Gastrocnemius medialis (tissue), 4 donors: ENCODE measurements around the gene PCDHA5. TPM values are rescaled to one million over a fixed set of nuclear protein-coding genes. Genes with fewer than 3 reads are reported as not detected.
"Not testable (repeated sequence)": the region's sequence is repeated elsewhere in the genome, so short reads cannot be mapped to it uniquely, and the experiment has no call there.

ENCODE experiments used
- ATAC-seq, 2 donors: fragments of 150-250 bp; one replicate each; pipeline ENCODE4 v1.9.1; 2016
- DNase-seq, 2 donors: peaks; one replicate each; pipeline ENCODE4 v3.0.0-alpha.2; 2019
- H3K27ac ChIP-seq, 4 donors: fragments of 200-600 bp; sonication (generic); 1 replicate in 1 of 4; 2 replicates in 3 of 4; pipeline ENCODE4 v1.5.1; 2016 to 2018; ENCODE audit warnings: mild to moderate bottlenecking in 2 of 4, moderate library complexity in 1 of 4
- H3K27me3 ChIP-seq, 3 donors: fragments of 200-600 bp; sonication (generic) in 2 of 3; 1 replicate in 1 of 3; 2 replicates in 2 of 3; pipeline versions ENCODE4 v1.5.1 to v1.6.0; 2016 to 2019; ENCODE audit warnings: mild to moderate bottlenecking in 1 of 3, moderate library complexity in 1 of 3
- H3K36me3 ChIP-seq, 2 donors: fragments of 200-600 bp; sonication (generic) in 1 of 2; one replicate each; pipeline ENCODE4 v1.5.1; 2017 to 2018
- H3K4me1 ChIP-seq, 2 donors: fragments of 200-600 bp; sonication (generic) in 1 of 2; one replicate each; pipeline ENCODE4 v1.5.1; 2016 to 2017; ENCODE audit warnings: mild to moderate bottlenecking in 2 of 2
- H3K4me3 ChIP-seq, 4 donors: fragments of 200-600 bp; sonication (generic) in 3 of 4; 1 replicate in 1 of 4; 2 replicates in 3 of 4; pipeline ENCODE4 v1.5.1; 2016 to 2019; ENCODE audit warnings: mild to moderate bottlenecking in 2 of 4
- H3K9me3 ChIP-seq, 3 donors: fragments of 200-600 bp; sonication (generic) in 2 of 3; 1 replicate in 1 of 3; 2 replicates in 2 of 3; pipeline ENCODE4 v1.5.1; 2016 to 2019
- POLR2A ChIP-seq, 2 donors: fragments of 450-650 bp; IDR thresholded peaks; one replicate each; pipeline ENCODE4 v1.6.1; 2017; ENCODE audit warnings: antibody characterized with exemption in 2 of 2, mild to moderate bottlenecking in 2 of 2, moderate library complexity in 2 of 2
- in situ Hi-C, 4 donors: fragments of 200-750 bp; cut with MboI; loops; one replicate each; pipeline versions ENCODE4 v1.15.0 to v1.8.0; 2017; ENCODE audit warnings: low sequenced_read_pairs in 4 of 4
- intact Hi-C: fragments of 100-400 bp; cut with DNase I; formaldehyde crosslinking; loops from one replicate; pipeline ENCODE4 v1.15.1; 2023; ENCODE audit warnings: low total_unique reads
- total RNA-seq, 4 donors: library from RNA; depleted of rRNA; stranded (reverse); fragments of >200 nt; gene quantifications; one replicate each; pipeline versions ENCODE4 v1.1.0 to v1.2.3, GENCODE V29; 2016
- TF ChIP-seq, protein P1 (sequence below), 5 experiments: fragments of 450-650 bp in 3 of 5; fragments of 200-600 bp in 2 of 5; sonication (generic) in 2 of 5; IDR thresholded peaks in 4 of 5; conservative IDR thresholded peaks in 1 of 5; 1 replicate in 4 of 5; 2 replicates in 1 of 5; pipeline ENCODE4 v1.5.1; 2016 to 2019; ENCODE audit warnings: antibody characterized with exemption in 5 of 5, mild to moderate bottlenecking in 3 of 5, moderate library complexity in 3 of 5

The PCDHA5 gene
- total RNA-seq, 4 donors from 2014 or later: not detected

DNA sequence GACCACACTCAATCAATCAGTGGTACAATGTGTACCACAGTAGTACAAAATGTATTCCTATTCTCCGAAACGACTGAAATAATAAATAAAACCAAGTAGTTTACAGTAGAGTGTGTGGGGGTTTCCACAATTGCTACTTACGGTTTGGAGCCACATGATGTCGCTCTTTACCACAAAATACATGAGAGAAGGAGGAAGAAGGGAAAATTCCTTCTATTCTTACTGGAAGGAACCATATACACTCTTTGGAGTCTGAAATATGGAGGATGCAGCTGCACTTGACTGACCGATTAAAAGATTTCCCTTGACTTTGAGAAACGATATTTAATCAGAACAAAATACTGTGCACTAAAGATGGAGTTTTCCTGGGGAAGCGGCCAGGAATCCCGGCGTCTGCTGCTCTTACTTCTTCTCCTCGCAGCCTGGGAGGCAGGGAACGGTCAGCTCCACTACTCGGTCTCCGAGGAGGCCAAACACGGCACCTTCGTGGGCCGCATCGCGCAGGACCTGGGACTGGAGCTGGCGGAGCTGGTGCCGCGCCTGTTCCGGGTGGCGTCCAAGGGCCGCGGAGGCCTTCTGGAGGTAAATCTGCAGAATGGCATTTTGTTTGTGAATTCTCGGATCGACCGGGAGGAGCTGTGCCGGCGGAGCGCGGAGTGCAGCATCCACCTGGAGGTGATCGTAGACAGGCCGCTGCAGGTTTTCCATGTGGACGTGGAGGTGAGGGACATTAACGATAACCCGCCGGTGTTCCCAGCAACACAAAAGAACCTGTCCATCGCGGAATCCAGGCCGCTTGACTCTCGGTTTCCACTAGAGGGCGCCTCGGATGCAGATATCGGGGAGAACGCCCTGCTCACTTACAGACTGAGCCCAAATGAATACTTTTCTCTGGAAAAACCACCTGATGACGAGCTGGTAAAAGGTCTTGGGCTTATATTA, 14.3 kb upstream of the PCDHA5 start, which contains the start of gene PCDHA4:
PCDHA4 (plus strand) TSS at position 235 of the 942 bp plus-strand sequence.
- H3K9me3 ChIP-seq: no peaks in the 10 kb centered on the region
- peak within 1 kb of the TSS in 2 of 4 donors; percentile 37 to 43 for H3K4me3 ChIP-seq
- in situ Hi-C loops: no loop called here
- intact Hi-C loops: no loop called here
- ATAC-seq: no peak
- TF ChIP-seq POLR2A (IDR thresholded peaks at IDR 0.05): no peak
- TF ChIP-seq, protein P1, sequence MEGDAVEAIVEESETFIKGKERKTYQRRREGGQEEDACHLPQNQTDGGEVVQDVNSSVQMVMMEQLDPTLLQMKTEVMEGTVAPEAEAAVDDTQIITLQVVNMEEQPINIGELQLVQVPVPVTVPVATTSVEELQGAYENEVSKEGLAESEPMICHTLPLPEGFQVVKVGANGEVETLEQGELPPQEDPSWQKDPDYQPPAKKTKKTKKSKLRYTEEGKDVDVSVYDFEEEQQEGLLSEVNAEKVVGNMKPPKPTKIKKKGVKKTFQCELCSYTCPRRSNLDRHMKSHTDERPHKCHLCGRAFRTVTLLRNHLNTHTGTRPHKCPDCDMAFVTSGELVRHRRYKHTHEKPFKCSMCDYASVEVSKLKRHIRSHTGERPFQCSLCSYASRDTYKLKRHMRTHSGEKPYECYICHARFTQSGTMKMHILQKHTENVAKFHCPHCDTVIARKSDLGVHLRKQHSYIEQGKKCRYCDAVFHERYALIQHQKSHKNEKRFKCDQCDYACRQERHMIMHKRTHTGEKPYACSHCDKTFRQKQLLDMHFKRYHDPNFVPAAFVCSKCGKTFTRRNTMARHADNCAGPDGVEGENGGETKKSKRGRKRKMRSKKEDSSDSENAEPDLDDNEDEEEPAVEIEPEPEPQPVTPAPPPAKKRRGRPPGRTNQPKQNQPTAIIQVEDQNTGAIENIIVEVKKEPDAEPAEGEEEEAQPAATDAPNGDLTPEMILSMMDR (IDR thresholded peaks at IDR 0.05 in 4 of 5, conservative IDR thresholded peaks at IDR 0.05 in 1 of 5): peak in 2 of 5 experiments; percentile 6 to 38
- DNase-seq: no peak
- H3K27me3 ChIP-seq: peaks cover 0 to 6% (median 5%) of the 10 kb centered on the region in 3 donors
- H3K36me3 ChIP-seq: no peaks in the 10 kb centered on the region
- H3K4me1 ChIP-seq: no peaks in the 10 kb centered on the region
- H3K27ac ChIP-seq: no peak within 1 kb of the TSS

DNA sequence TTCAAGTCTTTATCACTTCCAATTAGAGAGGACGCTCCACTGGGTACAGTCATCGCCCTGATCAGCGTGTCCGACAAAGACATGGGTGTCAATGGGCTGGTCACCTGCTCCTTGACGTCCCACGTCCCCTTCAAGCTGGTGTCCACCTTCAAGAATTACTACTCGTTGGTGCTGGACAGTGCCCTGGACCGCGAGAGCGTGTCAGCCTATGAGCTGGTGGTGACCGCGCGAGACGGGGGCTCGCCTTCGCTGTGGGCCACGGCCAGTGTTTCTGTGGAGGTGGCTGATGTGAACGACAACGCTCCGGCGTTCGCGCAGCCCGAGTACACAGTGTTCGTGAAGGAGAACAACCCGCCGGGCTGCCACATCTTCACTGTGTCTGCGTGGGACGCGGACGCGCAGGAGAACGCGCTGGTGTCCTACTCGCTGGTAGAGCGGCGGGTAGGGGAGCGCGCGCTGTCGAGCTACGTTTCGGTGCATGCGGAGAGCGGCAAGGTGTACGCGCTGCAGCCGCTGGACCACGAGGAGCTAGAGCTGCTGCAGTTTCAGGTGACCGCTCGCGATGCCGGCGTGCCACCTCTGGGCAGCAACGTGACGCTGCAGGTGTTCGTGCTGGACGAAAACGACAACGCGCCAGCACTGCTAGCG, 13.0 kb upstream of the PCDHA5 start:
- not testable (repeated sequence) for H3K9me3 ChIP-seq

DNA sequence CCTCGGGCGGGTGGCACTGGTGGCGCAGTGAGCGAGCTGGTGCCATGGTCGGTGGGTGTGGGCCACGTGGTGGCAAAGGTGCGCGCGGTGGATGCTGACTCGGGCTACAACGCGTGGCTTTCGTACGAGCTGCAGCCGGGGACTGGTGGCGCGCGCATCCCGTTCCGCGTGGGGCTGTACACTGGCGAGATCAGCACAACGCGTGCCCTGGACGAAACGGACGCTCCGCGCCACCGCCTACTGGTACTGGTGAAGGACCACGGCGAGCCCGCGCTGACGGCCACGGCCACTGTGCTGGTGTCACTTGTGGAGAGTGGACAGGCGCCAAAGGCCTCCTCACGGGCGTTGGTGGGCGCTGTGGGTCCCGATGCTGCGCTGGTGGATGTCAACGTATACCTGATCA, 12.5 kb upstream of the PCDHA5 start:
- no peaks in the 10 kb centered on the region for H3K36me3 ChIP-seq
- no peak for ATAC-seq
- DNase-seq: no peak
- H3K4me1 ChIP-seq: no peaks in the 10 kb centered on the region
- H3K4me3 ChIP-seq: no peak overlapping the region
- H3K27ac ChIP-seq: no peak overlapping the region
- H3K9me3 ChIP-seq: no peaks in the 10 kb centered on the region
- H3K27me3 ChIP-seq: peaks cover 0 to 6% (median 5%) of the 10 kb centered on the region in 3 donors
- TF ChIP-seq, protein P1 (IDR thresholded peaks at IDR 0.05 in 4 of 5, conservative IDR thresholded peaks at IDR 0.05 in 1 of 5): no peak
- TF ChIP-seq POLR2A (IDR thresholded peaks at IDR 0.05): no peak
- intact Hi-C loops (no loop called here), in situ Hi-C loops (no loop called here)

More for the DNA sequence above, 13.0 kb upstream of the PCDHA5 start:
- H3K27me3 ChIP-seq, in situ Hi-C loops, ATAC-seq, H3K4me3 ChIP-seq, H3K27ac ChIP-seq, intact Hi-C loops, H3K36me3 ChIP-seq, DNase-seq, H3K4me1 ChIP-seq: not testable (repeated sequence)

DNA sequence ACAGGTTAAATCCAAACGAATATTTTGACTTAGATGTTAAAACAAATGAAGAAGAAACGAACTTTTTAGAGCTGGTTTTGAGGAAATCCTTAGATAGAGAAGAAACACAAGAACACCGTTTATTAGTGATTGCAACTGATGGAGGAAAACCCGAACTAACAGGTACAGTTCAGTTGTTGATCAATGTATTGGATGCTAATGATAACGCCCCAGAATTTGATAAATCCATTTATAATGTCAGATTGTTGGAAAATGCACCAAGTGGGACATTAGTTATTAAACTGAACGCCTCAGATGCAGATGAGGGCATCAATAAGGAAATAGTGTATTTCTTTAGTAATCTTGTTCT, 842 bp downstream of the PCDHA5 start:
- in situ Hi-C loops: no loop called here
- Histone ChIP-seq H3K4me1 (no peaks in the 10 kb centered on the region), H3K9me3 (no peaks in the 10 kb centered on the region), H3K27ac (no peak overlapping the region), H3K36me3 (no peaks in the 10 kb centered on the region), H3K27me3 (peaks cover 0 to 17% (median 14%) of the 10 kb centered on the region in 3 donors), H3K4me3 (no peak overlapping the region)
- no peak for TF ChIP-seq POLR2A (IDR thresholded peaks at IDR 0.05)
- TF ChIP-seq, protein P1 (IDR thresholded peaks at IDR 0.05 in 4 of 5, conservative IDR thresholded peaks at IDR 0.05 in 1 of 5): no peak
- intact Hi-C loops: no loop called here
- ATAC-seq (no peak), DNase-seq (no peak)

DNA sequence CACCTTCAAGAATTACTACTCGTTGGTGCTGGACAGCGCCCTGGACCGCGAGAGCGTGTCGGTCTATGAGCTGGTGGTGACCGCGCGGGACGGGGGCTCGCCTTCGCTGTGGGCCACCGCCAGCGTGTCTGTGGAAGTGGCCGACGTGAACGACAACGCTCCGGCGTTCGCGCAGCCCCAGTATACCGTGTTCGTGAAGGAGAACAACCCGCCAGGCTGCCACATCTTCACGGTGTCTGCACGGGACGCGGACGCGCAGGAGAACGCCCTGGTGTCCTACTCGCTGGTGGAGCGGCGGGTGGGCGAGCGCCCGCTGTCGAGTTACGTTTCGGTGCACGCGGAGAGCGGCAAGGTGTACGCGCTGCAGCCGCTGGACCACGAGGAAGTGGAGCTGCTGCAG, 1.6 kb downstream of the PCDHA5 start:
- peaks cover 0 to 23% (median 14%) of the 10 kb centered on the region in 3 donors for H3K27me3 ChIP-seq
- intact Hi-C loops, DNase-seq, H3K4me1 ChIP-seq, H3K36me3 ChIP-seq, ATAC-seq, H3K9me3 ChIP-seq, H3K4me3 ChIP-seq, in situ Hi-C loops, H3K27ac ChIP-seq: not testable (repeated sequence)
